Measurements from ENCODE around the gene FBXO8. TPM values are rescaled to one million over a fixed set of nuclear protein-coding genes. Genes with fewer than 3 reads are reported as not detected.

Gene FBXO8
- total RNA-seq, 1 donor from 2014 or later = 12.8 TPM

DNA sequence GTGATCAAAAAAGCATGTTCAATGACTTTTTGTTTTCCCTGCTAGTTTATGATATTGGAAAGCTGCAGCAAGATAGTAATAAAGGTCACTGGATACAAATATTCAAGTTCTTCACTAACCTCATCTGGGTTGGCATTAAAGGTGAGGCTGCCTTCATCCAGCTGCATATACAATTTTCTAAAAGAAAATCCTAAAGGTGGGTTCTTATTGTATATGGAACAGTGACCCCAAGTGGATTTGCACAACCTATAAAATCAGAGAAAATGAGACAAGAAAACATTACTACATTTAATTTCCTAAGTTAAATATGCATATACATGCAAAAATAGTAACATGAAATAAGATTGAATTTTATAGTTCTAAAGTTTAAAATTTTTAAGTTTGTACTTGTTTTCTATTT, 23.9 kb downstream of the FBXO8 start:
- peaks cover 5% of the 10 kb centered on the region for H3K4me1 Mint-ChIP-seq (ENCODE audit: low read depth)
- DNase-seq (ENCODE audit: low spot score, unreplicated experiment) = no peak
- H3K27ac Mint-ChIP-seq = no peak overlapping the region
- TF ChIP-seq, protein P1, sequence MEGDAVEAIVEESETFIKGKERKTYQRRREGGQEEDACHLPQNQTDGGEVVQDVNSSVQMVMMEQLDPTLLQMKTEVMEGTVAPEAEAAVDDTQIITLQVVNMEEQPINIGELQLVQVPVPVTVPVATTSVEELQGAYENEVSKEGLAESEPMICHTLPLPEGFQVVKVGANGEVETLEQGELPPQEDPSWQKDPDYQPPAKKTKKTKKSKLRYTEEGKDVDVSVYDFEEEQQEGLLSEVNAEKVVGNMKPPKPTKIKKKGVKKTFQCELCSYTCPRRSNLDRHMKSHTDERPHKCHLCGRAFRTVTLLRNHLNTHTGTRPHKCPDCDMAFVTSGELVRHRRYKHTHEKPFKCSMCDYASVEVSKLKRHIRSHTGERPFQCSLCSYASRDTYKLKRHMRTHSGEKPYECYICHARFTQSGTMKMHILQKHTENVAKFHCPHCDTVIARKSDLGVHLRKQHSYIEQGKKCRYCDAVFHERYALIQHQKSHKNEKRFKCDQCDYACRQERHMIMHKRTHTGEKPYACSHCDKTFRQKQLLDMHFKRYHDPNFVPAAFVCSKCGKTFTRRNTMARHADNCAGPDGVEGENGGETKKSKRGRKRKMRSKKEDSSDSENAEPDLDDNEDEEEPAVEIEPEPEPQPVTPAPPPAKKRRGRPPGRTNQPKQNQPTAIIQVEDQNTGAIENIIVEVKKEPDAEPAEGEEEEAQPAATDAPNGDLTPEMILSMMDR (IDR thresholded peaks at IDR 0.05; ENCODE audit: unreplicated experiment) = no peak
- H3K4me3 Mint-ChIP-seq (ENCODE audit: low read depth) = no peak overlapping the region
- no peaks in the 10 kb centered on the region for H3K36me3 Mint-ChIP-seq (ENCODE audit: insufficient read depth)
- no peaks in the 10 kb centered on the region for H3K27me3 Mint-ChIP-seq
- no peaks in the 10 kb centered on the region for H3K9me3 Mint-ChIP-seq (ENCODE audit: low read depth)

DNA sequence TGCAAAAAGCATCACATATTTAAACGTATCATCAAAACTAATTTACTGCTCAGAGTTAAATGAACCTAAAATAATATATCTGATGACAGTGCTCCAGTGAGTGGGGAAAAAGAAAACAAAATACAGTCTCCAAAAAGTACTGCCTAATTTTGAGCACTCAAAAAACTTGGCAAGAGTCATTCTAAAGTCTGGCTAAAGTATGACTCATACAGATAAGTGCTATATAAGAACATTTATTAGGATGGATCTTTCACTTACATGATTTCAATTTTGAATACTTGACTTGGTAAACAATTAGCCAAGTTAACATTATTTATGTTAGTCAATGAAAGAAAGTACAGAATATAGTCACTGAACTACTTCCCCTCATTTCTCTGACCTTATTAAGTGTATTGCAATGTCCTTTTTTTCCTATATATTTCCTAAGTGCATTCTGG, 27.2 kb downstream of the FBXO8 start:
- H3K27me3 Mint-ChIP-seq = no peaks in the 10 kb centered on the region
- peaks cover 5% of the 10 kb centered on the region for H3K4me1 Mint-ChIP-seq (ENCODE audit: low read depth)
- TF ChIP-seq, protein P1 (IDR thresholded peaks at IDR 0.05; ENCODE audit: unreplicated experiment) = no peak
- H3K36me3 Mint-ChIP-seq (ENCODE audit: insufficient read depth) = no peaks in the 10 kb centered on the region
- no peak overlapping the region for H3K27ac Mint-ChIP-seq
- no peak overlapping the region for H3K4me3 Mint-ChIP-seq (ENCODE audit: low read depth)
- DNase-seq (ENCODE audit: low spot score, unreplicated experiment) = no peak
- no peaks in the 10 kb centered on the region for H3K9me3 Mint-ChIP-seq (ENCODE audit: low read depth)

DNA sequence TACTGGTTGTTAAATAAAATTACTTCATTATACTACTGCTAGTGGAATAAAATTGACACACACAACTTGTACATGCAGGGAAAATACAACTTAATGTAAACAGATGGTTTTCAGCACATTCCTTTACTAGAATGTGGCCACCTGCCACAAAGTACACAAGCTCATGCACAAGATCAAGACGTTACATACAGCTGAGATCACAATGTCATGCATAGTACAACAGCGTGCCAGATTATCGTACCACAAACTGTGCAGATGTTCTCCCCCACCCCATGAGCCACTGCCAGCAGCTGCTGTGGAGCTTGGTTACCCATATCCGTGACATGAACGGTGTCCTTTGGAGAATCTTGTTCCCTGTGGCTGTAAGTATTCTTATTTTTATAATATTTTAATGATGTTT, 27.7 kb downstream of the FBXO8 start:
- no peaks in the 10 kb centered on the region for H3K36me3 Mint-ChIP-seq (ENCODE audit: insufficient read depth)
- no peaks in the 10 kb centered on the region for H3K27me3 Mint-ChIP-seq
- H3K4me1 Mint-ChIP-seq (ENCODE audit: low read depth) = peaks cover 5% of the 10 kb centered on the region
- H3K9me3 Mint-ChIP-seq (ENCODE audit: low read depth) = no peaks in the 10 kb centered on the region
- H3K27ac Mint-ChIP-seq = no peak overlapping the region
- DNase-seq (ENCODE audit: low spot score, unreplicated experiment) = no peak
- TF ChIP-seq, protein P1 (IDR thresholded peaks at IDR 0.05; ENCODE audit: unreplicated experiment) = no peak
- H3K4me3 Mint-ChIP-seq (ENCODE audit: low read depth) = no peak overlapping the region

DNA sequence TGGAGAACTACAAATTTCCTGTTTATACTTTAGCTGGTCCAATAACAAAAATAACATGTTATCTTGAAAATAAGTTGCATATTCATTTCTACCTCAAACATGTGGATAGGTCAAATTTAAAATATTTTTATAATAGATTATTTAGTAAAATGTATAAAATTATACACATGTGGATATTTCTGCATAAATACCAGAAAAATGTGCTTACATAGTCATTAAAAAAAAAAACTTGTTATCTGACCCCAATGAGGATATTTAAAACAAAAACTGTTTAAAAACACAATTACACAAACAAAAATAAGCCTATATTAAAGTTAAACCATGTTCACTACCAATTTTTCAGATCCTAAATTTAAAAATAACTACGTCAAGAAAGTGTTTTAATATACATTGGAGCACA, 28.1 kb downstream of the FBXO8 start:
- Mint-ChIP-seq H3K4me3 (ENCODE audit: low read depth) (no peak overlapping the region), H3K4me1 (ENCODE audit: low read depth) (peaks cover 4% of the 10 kb centered on the region)

DNA sequence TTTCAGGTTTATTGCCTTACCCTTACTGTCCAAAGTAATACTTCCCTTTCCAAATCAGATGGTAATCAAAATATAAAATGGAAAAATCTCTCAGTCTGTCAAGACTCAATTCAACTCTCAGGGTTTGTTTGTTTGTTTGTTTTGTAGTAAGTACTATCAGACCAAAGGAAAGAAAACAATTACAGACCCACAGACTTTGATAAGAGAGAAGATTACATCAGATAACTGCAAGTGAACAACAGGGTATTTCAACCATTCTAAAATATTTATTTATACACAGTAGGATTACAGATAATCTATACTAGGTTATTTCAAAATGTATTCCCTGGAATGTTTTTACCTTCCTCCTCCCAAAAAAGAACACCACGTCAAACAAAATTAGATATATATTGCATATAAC, 28.9 kb downstream of the FBXO8 start:
- Mint-ChIP-seq H3K4me3 (ENCODE audit: low read depth) (no peak overlapping the region), H3K4me1 (ENCODE audit: low read depth) (no peaks in the 10 kb centered on the region), H3K27me3 (no peaks in the 10 kb centered on the region), H3K36me3 (ENCODE audit: insufficient read depth) (no peaks in the 10 kb centered on the region), H3K27ac (no peak overlapping the region), H3K9me3 (ENCODE audit: low read depth) (no peaks in the 10 kb centered on the region)
- no peak for DNase-seq (ENCODE audit: low spot score, unreplicated experiment)
- TF ChIP-seq, protein P1 (IDR thresholded peaks at IDR 0.05; ENCODE audit: unreplicated experiment) = no peak

More for the DNA sequence above, 28.1 kb downstream of the FBXO8 start:
- Mint-ChIP-seq H3K36me3 (ENCODE audit: insufficient read depth) (no peaks in the 10 kb centered on the region), H3K9me3 (ENCODE audit: low read depth) (no peaks in the 10 kb centered on the region), H3K27me3 (no peaks in the 10 kb centered on the region), H3K27ac (no peak overlapping the region)
- DNase-seq (ENCODE audit: low spot score, unreplicated experiment) = no peak
- TF ChIP-seq, protein P1 (IDR thresholded peaks at IDR 0.05; ENCODE audit: unreplicated experiment) = no peak

All from progenitor cell of endocrine pancreas (in vitro differentiated cells).